ENCODE results near the gene PLEKHA7. TPM values are rescaled to one million over a fixed set of nuclear protein-coding genes. Genes with fewer than 3 reads are reported as not detected.

PLEKHA7 gene
- total RNA-seq, 1 experiment from 2014 or later = 7.2 TPM

DNA sequence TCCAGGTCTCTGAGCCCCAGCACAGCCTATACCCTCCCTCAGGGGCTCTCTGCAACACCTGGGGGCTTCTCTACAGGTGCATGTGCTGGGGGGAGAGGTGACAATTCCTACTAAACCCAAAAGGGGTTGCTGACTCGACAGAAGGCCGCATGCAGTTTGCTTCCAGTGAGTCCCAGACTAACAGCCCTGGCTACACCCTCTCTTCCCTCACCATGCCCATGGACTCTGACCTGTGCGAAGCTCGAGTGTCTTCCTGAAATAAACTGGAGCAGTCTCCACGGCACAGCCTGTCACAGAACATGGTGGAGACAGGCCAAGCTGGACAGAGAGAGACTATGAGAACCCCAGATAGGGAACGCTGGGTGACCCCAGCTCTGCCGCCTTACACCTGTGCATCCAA, 16.6 kb downstream of the PLEKHA7 start:
- no peaks in the 10 kb centered on the region for H3K27me3 ChIP-seq (ENCODE audit: insufficient read depth, low read length)
- no peaks in the 10 kb centered on the region for H4K20me1 ChIP-seq (ENCODE audit: insufficient read depth)
- H3K4me3 ChIP-seq (replicated peaks in 1 of 2; ENCODE audit: low read depth in 1 of 2, low read length in 2 of 2) = no peak overlapping the region
- intact Hi-C loops (cut with micrococcal nuclease) = no loop called here
- ChIA-PET POLR2A (no interaction called here), RAD21 (ENCODE audit: low non-redundant PET in 1 of 2, low total read pairs in 2 of 2, uncharacterized antibody in 2 of 2, unreplicated experiment in 2 of 2) (no interaction called here), CTCF (no interaction called here)
- H3K27ac ChIP-seq (ENCODE audit: low read depth, low read length) = no peak overlapping the region
- no peaks in the 10 kb centered on the region for H3K9me2 ChIP-seq (ENCODE audit: insufficient read depth)
- H3K36me3 ChIP-seq (ENCODE audit: control insufficient read depth in 1 of 2, insufficient read depth in 2 of 2, low read length in 2 of 2) = no peaks in the 10 kb centered on the region
- H3K4me1 ChIP-seq (ENCODE audit: control insufficient read depth in 1 of 2, insufficient read depth in 2 of 2, low read length in 2 of 2) = no peaks in the 10 kb centered on the region
- H3K79me2 ChIP-seq (ENCODE audit: insufficient read depth, low read length) = no peaks in the 10 kb centered on the region
- ATAC-seq (no peak), DNase-seq (ENCODE audit: low read depth, low spot score) (no peak)
- no TSS peak for BruUV-seq (replicated peaks)
- TF ChIP-seq SP1 (IDR thresholded peaks at IDR 0.05; ENCODE audit: low read depth) (no peak), CEBPB (IDR thresholded peaks at IDR 0.05; ENCODE audit: low read depth) (no peak), EGR1 (IDR thresholded peaks at IDR 0.05; ENCODE audit: low read depth) (no peak), FOSL1 (IDR thresholded peaks at IDR 0.05; ENCODE audit: low read depth) (no peak), ELF1 (IDR thresholded peaks at IDR 0.05; ENCODE audit: borderline replicate concordance, low read depth) (no peak), YY1 (IDR thresholded peaks at IDR 0.05; ENCODE audit: extremely low read depth, insufficient replicate concordance, low read depth, low read length) (no peak), POLR2AphosphoS5 (IDR thresholded peaks at IDR 0.05; ENCODE audit: low read depth, low read length) (no peak), EZH2 (IDR thresholded peaks at IDR 0.05) (no peak), ZNF274 (IDR thresholded peaks at IDR 0.05; ENCODE audit: low read depth, low read length) (no peak), EZH2phosphoT487 (IDR thresholded peaks at IDR 0.05; ENCODE audit: borderline replicate concordance) (no peak), SRF (IDR thresholded peaks at IDR 0.05; ENCODE audit: low read depth) (no peak), JUND (IDR thresholded peaks at IDR 0.05) (no peak), POLR2A (IDR thresholded peaks at IDR 0.05; ENCODE audit: borderline replicate concordance, extremely low read depth, insufficient read depth, insufficient read length) (no peak), CBX3 (IDR thresholded peaks at IDR 0.05; ENCODE audit: low read depth) (no peak), TCF7L2 (IDR thresholded peaks at IDR 0.05; ENCODE audit: borderline replicate concordance, extremely low read depth, insufficient read depth, insufficient read length) (no peak)
- TF ChIP-seq, protein P1, sequence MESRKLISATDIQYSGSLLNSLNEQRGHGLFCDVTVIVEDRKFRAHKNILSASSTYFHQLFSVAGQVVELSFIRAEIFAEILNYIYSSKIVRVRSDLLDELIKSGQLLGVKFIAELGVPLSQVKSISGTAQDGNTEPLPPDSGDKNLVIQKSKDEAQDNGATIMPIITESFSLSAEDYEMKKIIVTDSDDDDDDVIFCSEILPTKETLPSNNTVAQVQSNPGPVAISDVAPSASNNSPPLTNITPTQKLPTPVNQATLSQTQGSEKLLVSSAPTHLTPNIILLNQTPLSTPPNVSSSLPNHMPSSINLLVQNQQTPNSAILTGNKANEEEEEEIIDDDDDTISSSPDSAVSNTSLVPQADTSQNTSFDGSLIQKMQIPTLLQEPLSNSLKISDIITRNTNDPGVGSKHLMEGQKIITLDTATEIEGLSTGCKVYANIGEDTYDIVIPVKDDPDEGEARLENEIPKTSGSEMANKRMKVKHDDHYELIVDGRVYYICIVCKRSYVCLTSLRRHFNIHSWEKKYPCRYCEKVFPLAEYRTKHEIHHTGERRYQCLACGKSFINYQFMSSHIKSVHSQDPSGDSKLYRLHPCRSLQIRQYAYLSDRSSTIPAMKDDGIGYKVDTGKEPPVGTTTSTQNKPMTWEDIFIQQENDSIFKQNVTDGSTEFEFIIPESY (IDR thresholded peaks at IDR 0.05; ENCODE audit: extremely low read depth, insufficient replicate concordance, low read length) = no peak
- TF ChIP-seq, protein P2, sequence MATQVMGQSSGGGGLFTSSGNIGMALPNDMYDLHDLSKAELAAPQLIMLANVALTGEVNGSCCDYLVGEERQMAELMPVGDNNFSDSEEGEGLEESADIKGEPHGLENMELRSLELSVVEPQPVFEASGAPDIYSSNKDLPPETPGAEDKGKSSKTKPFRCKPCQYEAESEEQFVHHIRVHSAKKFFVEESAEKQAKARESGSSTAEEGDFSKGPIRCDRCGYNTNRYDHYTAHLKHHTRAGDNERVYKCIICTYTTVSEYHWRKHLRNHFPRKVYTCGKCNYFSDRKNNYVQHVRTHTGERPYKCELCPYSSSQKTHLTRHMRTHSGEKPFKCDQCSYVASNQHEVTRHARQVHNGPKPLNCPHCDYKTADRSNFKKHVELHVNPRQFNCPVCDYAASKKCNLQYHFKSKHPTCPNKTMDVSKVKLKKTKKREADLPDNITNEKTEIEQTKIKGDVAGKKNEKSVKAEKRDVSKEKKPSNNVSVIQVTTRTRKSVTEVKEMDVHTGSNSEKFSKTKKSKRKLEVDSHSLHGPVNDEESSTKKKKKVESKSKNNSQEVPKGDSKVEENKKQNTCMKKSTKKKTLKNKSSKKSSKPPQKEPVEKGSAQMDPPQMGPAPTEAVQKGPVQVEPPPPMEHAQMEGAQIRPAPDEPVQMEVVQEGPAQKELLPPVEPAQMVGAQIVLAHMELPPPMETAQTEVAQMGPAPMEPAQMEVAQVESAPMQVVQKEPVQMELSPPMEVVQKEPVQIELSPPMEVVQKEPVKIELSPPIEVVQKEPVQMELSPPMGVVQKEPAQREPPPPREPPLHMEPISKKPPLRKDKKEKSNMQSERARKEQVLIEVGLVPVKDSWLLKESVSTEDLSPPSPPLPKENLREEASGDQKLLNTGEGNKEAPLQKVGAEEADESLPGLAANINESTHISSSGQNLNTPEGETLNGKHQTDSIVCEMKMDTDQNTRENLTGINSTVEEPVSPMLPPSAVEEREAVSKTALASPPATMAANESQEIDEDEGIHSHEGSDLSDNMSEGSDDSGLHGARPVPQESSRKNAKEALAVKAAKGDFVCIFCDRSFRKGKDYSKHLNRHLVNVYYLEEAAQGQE (IDR thresholded peaks at IDR 0.05; ENCODE audit: low read depth) = no peak
- TF ChIP-seq, protein P3, sequence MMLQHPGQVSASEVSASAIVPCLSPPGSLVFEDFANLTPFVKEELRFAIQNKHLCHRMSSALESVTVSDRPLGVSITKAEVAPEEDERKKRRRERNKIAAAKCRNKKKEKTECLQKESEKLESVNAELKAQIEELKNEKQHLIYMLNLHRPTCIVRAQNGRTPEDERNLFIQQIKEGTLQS (IDR thresholded peaks at IDR 0.05) = no peak
- TF ChIP-seq, protein P4, sequence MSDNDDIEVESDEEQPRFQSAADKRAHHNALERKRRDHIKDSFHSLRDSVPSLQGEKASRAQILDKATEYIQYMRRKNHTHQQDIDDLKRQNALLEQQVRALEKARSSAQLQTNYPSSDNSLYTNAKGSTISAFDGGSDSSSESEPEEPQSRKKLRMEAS (IDR thresholded peaks at IDR 0.05) = no peak
- no peak overlapping the region for H3K4me2 ChIP-seq (ENCODE audit: low read length)
- no peak overlapping the region for H2AFZ ChIP-seq (ENCODE audit: low read depth, low read length, poor library complexity, severe bottlenecking)
- no peaks in the 10 kb centered on the region for H3K9me3 ChIP-seq (ENCODE audit: control insufficient read depth in 1 of 2, insufficient read depth in 1 of 2, low read depth in 1 of 2, low read length in 2 of 2)
- no peak overlapping the region for H3K9ac ChIP-seq (ENCODE audit: low read length)
